C4-2B (cell line): Measurements from ENCODE around the gene FREM3.

Experiments used
- H3K27ac ChIP-seq: fragments of 450-650 bp; 2 replicates; pipeline ENCODE4 v1.5.1; 2017
- CTCF ChIP-seq: fragments of 450-650 bp; conservative IDR thresholded peaks from 2 replicates; pipeline ENCODE4 v1.5.1; 2017; ENCODE audit warnings: mild to moderate bottlenecking
- ZFX ChIP-seq: fragments of 450-650 bp; IDR thresholded peaks from 2 replicates; pipeline ENCODE4 v1.6.1; 2017

FREM3 gene

GRCh38 chr4:143658336-143658735 lies 42.1 kb downstream of the FREM3 start:
- no peak for TF ChIP-seq CTCF
- TF ChIP-seq ZFX: no peak
- H3K27ac ChIP-seq: no peak overlapping the region

DNA sequence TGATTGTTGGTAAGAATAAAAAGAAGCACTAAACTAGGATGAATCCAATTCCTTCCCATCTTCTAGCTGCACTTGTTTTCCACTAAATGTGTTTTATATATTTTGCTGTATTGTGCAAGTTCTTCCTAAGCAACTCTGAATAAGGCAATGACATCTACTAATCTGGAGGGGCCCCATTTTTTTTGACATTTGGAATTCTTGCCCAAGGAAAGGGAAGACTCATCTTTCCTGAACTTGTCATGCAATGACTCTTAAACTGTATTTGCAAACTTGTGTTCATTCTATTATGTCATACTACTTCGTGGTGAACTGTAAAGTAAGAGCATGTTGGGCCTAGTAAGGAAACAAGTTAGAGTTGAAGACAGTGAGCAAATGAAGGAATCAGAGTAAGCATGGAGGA lies 45.9 kb downstream of the FREM3 start:
- no peak overlapping the region for H3K27ac ChIP-seq
- no peak for TF ChIP-seq CTCF
- no peak for TF ChIP-seq ZFX

DNA sequence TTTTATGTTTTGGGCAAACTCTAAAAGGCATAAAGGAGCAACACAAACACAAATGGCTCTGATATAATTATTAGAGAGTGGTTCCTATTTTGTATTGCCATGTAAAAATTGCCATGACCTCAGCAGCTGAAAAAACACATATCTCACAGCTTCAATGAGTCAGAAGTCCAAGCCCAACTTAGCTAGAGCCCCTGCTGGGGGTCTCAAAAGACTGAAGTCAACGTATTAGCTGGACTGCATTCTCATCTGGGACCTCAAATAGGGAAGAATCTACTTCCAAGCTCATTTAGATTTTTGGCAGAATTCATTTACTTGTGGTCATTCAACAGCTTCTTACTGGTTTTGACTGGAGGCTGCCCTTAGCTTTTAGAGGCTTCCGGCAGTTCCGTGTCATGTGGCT lies 47.4 kb downstream of the FREM3 start:
- TF ChIP-seq CTCF: no peak
- TF ChIP-seq ZFX: no peak
- H3K27ac ChIP-seq: no peak overlapping the region

- H3K27ac ChIP-seq: no peak overlapping the region
- TF ChIP-seq ZFX: no peak
Measured at GRCh38 chr4:143643399-143643798, 57.1 kb downstream of the FREM3 start.

DNA sequence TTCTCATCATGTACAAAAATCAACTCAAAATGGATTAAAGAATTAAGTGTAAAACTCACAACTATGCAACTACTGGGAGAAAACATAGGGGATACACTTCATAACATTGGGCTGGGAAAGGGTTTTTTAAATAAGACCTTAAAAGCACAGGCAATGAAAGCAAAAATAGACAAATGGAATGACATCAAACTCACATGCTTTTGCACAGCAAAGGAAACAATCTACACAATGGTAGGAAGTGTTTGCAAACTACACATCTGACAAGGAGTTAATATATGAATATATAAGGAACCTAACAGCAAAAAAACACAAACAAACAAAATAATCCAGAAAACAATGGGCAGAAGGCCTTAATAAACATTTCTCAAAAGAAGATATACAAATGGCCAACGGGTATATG lies 57.9 kb downstream of the FREM3 start:
- TF ChIP-seq ZFX (no peak), CTCF (no peak)
- H3K27ac ChIP-seq: no peak overlapping the region

DNA sequence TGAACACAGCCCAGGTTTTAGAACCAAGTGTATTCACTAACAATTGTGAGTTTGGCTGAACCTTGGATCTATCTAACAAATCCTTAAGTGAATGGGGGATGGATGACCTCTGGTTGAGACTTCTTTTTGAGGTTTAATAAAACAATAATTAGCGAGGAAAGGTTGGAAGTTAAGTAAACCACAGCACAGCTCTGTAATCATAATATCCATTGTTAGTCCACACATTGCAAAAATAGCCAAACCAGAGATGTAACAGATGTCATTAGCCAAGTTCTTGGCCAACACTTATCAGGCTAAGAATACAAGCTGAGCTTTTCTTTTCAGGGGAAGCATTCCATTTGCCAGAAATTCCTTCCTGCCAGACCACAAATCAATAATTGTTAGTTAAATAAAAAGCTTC lies 59.1 kb downstream of the FREM3 start:
- TF ChIP-seq ZFX (no peak), CTCF (no peak)
- H3K27ac ChIP-seq: no peak overlapping the region

GRCh38 chr4:143634763-143635162 lies 65.7 kb downstream of the FREM3 start:
- H3K27ac ChIP-seq: no peak overlapping the region
- TF ChIP-seq ZFX (no peak), CTCF (no peak)

DNA sequence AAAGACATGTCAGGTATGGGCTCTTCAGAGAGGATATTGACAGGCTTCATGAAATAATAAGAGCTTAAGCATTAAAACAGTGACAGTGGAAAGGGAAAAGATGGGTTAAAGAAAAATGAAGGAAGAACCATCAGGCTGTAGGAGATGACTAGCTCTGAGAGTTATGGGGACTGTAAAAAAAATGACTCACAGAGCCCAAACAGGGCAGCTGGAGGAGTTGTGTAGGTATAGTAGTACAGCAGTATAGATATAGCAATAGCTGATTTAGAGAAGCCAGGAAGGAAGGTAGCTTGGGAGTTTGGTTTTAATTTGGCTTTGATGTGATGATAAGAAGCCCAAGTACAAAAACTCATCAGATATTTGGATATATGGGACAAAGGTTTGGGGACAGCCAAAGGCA lies 66.6 kb downstream of the FREM3 start:
- TF ChIP-seq ZFX (no peak), CTCF (no peak)
- no peak overlapping the region for H3K27ac ChIP-seq
